ENCODE data around the gene TERF2IP.

TERF2IP gene

DNA sequence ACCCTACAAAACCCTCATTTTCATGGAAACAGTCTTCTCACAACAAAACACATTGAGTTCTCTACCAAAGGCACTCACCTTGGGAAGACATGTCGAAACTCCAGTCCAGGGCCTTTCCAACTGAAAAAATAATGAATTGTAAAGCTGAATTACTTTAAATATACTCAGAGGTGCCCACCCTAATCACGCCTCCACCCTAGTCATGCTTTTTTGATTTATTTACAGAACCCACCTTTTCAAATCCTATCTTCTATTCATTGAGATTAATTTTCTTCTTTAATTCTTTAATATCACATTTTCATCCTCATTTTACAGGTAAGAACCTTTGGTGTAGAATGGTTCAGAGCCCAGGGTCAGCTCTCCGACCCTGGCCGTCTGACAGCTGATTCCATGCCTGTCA lies 29.3 kb downstream of the TERF2IP start, which contains the start of gene CPHXL2:
Gene CPHXL2 (minus strand): TSS at position 101 of the 400 bp plus-strand sequence. CDS start 10 bp downstream, at position 91.
- TF ChIP-seq, protein P1, sequence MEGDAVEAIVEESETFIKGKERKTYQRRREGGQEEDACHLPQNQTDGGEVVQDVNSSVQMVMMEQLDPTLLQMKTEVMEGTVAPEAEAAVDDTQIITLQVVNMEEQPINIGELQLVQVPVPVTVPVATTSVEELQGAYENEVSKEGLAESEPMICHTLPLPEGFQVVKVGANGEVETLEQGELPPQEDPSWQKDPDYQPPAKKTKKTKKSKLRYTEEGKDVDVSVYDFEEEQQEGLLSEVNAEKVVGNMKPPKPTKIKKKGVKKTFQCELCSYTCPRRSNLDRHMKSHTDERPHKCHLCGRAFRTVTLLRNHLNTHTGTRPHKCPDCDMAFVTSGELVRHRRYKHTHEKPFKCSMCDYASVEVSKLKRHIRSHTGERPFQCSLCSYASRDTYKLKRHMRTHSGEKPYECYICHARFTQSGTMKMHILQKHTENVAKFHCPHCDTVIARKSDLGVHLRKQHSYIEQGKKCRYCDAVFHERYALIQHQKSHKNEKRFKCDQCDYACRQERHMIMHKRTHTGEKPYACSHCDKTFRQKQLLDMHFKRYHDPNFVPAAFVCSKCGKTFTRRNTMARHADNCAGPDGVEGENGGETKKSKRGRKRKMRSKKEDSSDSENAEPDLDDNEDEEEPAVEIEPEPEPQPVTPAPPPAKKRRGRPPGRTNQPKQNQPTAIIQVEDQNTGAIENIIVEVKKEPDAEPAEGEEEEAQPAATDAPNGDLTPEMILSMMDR (IDR thresholded peaks at IDR 0.05; ENCODE audit: low read depth, low read length) = no peak
- no peak within 1 kb of the TSS for H3K4me3 ChIP-seq (replicated peaks in 1 of 2; ENCODE audit: low read depth in 2 of 2, low read length in 2 of 2)
- DNase-seq (ENCODE audit: low read depth in 2 of 2) = no peak

DNA sequence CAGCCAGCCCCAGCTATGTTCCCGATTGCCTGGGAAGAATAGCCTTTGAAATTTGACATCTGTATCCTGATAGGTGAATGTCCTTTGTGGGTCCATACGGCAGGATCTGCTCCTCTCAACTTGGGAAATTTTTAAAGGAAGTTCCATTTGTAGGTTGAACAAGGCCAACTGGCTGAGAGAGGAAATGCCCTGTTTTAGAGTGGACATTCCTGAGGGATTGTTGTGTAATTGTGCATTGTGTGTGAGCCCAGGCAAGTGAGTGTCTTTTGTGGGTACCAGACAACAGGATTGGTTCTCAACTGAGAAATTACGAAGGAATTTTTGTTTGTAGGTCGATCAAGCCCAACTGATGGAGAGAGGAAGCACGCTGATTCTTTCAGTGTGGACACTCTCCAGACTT lies 31.8 kb downstream of the TERF2IP start:
- TF ChIP-seq, protein P1 (IDR thresholded peaks at IDR 0.05; ENCODE audit: low read depth, low read length) = no peak
- H3K4me3 ChIP-seq (replicated peaks in 1 of 2; ENCODE audit: low read depth in 2 of 2, low read length in 2 of 2) = no peak overlapping the region
- DNase-seq (ENCODE audit: low read depth in 2 of 2) = peak; percentile 4 to 55

DNA sequence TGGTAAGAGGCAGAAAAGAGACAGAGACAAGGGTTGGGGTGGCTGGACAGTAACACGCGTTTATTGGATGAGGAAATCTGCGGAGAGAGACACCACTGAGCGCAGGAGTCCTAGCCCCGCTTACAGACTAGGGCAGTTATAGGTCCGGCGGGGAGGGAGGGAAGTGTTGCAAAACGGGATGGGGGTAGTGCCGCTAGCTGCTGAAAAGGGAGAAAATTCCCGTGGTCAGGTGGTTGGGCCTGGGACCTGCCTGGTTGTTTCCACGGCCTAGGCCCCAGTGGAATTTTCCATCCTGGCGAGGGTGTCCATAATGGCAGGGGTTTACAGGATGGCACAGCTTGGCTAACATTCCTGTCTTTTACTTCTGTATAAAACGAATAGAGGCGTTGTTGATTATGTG lies 34.7 kb downstream of the TERF2IP start:
- DNase-seq (ENCODE audit: low read depth in 2 of 2) = no peak
- no peak overlapping the region for H3K4me3 ChIP-seq (replicated peaks in 1 of 2; ENCODE audit: low read depth in 2 of 2, low read length in 2 of 2)
- TF ChIP-seq, protein P1 (IDR thresholded peaks at IDR 0.05; ENCODE audit: low read depth, low read length) = no peak

DNA sequence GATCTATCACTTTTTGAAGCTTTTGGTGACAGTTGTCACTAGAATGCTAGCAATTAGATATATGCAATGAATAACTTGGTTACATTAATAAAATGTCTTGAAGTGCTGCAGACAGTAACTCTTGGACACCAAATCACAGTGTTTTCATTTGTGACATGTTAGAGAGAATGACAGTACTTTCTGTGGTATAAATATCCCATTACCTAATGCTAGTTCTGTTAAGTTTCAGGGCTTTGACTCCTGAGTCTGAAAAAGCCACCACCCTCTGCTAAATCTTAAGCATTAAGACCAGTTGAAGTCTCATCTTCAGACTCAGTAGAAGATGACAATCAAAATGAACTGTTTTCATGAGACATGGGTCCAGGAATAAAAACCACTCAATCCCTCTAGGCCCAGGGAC lies 39.8 kb downstream of the TERF2IP start:
- TF ChIP-seq, protein P1 (IDR thresholded peaks at IDR 0.05; ENCODE audit: low read depth, low read length) = no peak
- no peak overlapping the region for H3K4me3 ChIP-seq (replicated peaks in 1 of 2; ENCODE audit: low read depth in 2 of 2, low read length in 2 of 2)
- DNase-seq (ENCODE audit: low read depth in 2 of 2) = no peak

DNA sequence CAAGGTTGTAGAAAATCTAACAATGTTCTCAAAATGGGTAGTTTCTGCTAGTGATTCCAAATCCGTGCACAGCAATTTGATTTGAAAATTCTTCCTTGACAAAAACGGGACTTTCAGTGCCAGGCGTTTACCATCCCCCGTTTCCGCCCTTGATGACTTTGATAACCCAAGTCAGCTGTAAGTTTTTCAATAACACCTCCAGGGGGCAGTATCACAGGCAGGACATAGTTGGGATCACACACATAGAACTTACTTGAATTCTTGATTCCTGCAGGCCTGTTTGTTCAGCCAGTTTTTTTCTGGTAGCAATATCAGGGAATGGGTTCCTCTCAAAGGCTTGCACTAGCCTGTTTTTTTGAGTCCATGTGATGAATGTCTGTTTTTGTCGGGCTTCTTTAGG lies 48.1 kb downstream of the TERF2IP start:
- no peak for DNase-seq (ENCODE audit: low read depth in 2 of 2)
- TF ChIP-seq, protein P1 (IDR thresholded peaks at IDR 0.05; ENCODE audit: low read depth, low read length) = no peak
- no peak overlapping the region for H3K4me3 ChIP-seq (replicated peaks in 1 of 2; ENCODE audit: low read depth in 2 of 2, low read length in 2 of 2)

DNA sequence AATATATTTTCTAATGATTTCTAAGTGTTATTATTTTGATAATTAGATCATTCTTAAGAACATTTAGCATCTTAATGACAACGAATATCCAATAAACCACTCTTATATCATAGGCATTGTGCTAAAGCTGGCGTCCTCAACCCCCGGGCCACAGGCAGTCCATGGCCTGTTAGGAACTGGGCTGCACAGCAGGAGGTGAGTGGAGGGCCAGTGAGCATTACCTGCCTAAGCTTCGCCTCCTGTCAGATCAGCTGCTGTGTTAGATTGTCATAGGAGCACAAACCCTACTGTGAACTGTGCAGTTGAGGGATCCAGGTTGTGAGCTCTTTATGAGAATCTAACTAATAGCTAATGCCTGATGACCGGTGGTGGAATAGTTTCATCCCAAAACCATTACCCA lies 50.0 kb downstream of the TERF2IP start:
- no peak for DNase-seq (ENCODE audit: low read depth in 2 of 2)
- no peak overlapping the region for H3K4me3 ChIP-seq (replicated peaks in 1 of 2; ENCODE audit: low read depth in 2 of 2, low read length in 2 of 2)
- TF ChIP-seq, protein P1 (IDR thresholded peaks at IDR 0.05; ENCODE audit: low read depth, low read length) = no peak

DNA sequence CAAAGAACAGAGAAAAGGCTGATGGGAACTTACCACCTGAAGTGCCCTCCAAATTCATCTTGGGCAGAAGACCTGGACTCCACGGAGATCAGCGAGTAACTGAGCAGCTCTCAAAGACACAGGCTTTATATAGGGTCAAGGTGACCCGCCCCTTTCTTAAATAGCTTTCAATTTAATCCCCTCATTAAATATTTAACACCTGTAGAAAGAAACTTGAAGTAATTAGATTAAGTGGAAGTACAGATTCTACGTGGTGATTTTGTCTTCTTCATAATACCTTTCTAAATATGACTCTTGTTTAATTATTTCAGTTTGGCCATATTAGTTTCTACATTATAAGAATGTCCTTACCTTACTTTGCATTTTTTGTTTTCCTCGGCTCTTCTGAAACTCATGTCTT lies 53.8 kb downstream of the TERF2IP start, which contains the start of gene DUXB:
Gene DUXB (minus strand): TSS at position 101 of the 400 bp plus-strand sequence. CDS start 43 bp downstream, at position 58.
- no peak within 1 kb of the TSS for H3K4me3 ChIP-seq (replicated peaks in 1 of 2; ENCODE audit: low read depth in 2 of 2, low read length in 2 of 2)
- TF ChIP-seq, protein P1 (IDR thresholded peaks at IDR 0.05; ENCODE audit: low read depth, low read length) = no peak
- no peak for DNase-seq (ENCODE audit: low read depth in 2 of 2)

All from cardiac fibroblast (primary cell).